Natural killer cell treated with Interleukin-12 subunit alpha and Interleukin-12 subunit beta and Interleukin-15 and Interleukin-18, amount 100 ng/mL, for 72 hours (primary cell): ENCODE data around the gene MSI2. TPM values are rescaled to one million over a fixed set of nuclear protein-coding genes. Genes with fewer than 3 reads are reported as not detected.
"Not testable (repeated sequence)": the region's sequence is repeated elsewhere in the genome, so short reads cannot be mapped to it uniquely, and the experiment has no call there.

ENCODE experiments used
- ATAC-seq, 2 donors: fragments of 150-1000 bp; cut with Tn5 transposase in 1 of 2; sonication (Bioruptor Pico), chemical (Tn5 transposase) in 1 of 2; 2 replicates each; pipeline ENCODE4 v1.10.0; 2021
- DNase-seq: peaks from one replicate; pipeline ENCODE4 v3.0.0; 2022; ENCODE audit warnings: low spot score
- H3K27ac Mint-ChIP-seq, 2 donors: 1 replicate in 1 of 2; 2 replicates in 1 of 2; pipeline ENCODE4 v1.8.0; 2022; ENCODE audit warnings: mixed read lengths in 2 of 2, mild to moderate bottlenecking in 1 of 2, moderate library complexity in 1 of 2
- H3K27me3 Mint-ChIP-seq, 2 donors: 1 replicate in 1 of 2; 2 replicates in 1 of 2; pipeline ENCODE4 v1.8.0; 2022; ENCODE audit warnings: mixed read lengths in 2 of 2
- H3K36me3 Mint-ChIP-seq: one replicate; pipeline ENCODE4 v1.8.0; 2022; ENCODE audit warnings: mixed read lengths
- H3K4me1 Mint-ChIP-seq, 2 donors: 1 replicate in 1 of 2; 2 replicates in 1 of 2; pipeline ENCODE4 v1.8.0; 2022; ENCODE audit warnings: low read depth in 2 of 2, mixed read lengths in 2 of 2, mild to moderate bottlenecking in 1 of 2
- H3K4me3 Mint-ChIP-seq: one replicate; pipeline ENCODE4 v1.8.0; 2022; ENCODE audit warnings: mixed read lengths
- H3K9me3 Mint-ChIP-seq: 2 replicates; pipeline ENCODE4 v1.8.0; 2022; ENCODE audit warnings: mixed read lengths
- total RNA-seq, 2 donors: library from RNA; stranded (reverse); gene quantifications; one replicate each; pipeline ENCODE4 v1.2.3, GENCODE V29; 2022

Gene MSI2
- 100 to 1,000 TPM in 1 of 2 donors, 10 to 100 TPM in 1; 51.3 to 126 TPM for total RNA-seq

DNA sequence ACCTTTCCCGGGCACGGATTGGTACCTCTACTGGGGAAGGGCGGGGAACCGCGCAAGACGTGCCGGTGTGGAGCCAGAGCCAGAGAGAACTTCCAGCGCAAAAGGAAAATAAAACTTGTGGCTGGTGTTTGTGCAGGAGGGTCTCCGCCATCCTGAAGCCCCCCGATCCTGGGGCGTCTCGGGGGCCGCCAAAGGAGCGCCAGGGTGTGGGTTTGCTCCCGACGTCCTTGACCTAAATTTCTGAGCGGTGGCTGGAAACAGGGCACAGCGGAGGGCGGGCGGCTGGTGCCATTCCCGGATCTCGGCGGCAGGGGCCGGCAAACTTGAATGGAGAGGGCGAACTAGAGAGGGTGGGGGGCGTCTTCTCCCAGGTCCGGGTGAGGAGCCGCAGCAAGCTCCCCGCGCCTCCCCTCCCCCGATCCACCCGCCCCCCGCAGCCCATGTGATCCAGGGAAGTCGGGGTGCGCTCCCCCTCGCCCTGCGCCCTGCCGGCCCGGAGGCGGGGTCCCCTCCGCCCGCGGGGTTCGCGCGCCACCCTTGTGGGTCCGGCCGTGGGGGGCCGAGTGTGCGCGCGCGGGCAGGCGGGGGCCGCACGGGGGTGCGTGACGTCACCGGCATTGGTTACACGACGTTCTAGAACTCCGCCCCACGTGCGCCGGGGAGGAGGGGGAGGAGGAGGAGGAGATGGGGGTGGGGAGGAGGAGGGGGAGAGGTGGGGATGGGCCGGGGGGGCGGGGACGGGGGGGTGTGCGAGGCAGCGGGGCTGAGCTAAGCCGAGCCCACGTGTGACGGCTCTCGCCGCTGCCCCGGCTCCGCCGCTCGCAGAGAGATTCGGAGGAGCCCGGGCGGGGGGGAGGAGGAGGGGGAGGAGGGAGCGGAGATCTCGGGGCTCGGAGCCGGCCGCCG is at the start of gene MSI2:
Gene MSI2, plus strand, starts transcription at position 748 of the 906 bp plus-strand sequence. CDS start 220 bp downstream, outside the sequence.
- H3K36me3 Mint-ChIP-seq: peaks cover 7% of the 10 kb centered on the region
- H3K4me1 Mint-ChIP-seq: peaks cover 28 to 29% of the 10 kb centered on the region in 2 donors
- DNase-seq: peak; percentile 91
- H3K27ac Mint-ChIP-seq: peak within 1 kb of the TSS; percentile 89 to 91
- H3K27me3 Mint-ChIP-seq: peaks cover 0 to 3% of the 10 kb centered on the region in 2 donors
- H3K9me3 Mint-ChIP-seq: no peaks in the 10 kb centered on the region
- peak; percentile 92 for ATAC-seq
- H3K4me3 Mint-ChIP-seq: peak within 1 kb of the TSS; percentile 99

DNA sequence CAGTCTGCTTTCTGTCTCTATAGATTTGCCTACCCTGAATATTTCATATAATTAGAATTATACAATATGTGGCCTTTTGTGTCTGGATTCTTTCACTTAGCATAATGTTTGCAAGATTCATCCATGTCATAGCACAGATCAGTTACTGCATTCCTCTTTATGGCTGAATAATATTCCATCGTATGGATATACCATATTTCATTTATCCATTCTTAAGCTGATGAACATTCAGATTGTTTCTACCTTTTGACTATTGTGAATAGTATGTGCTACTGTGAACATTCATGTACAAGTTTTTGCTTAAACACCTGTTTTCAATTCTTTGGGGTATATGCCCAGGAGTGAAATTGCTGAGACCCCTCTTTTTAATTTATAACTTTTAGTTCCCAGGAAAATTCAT is 49.4 kb upstream of the MSI2 start:
- Mint-ChIP-seq H3K4me1 (no peaks in the 10 kb centered on the region), H3K27ac (no peak overlapping the region), H3K9me3 (no peaks in the 10 kb centered on the region), H3K27me3 (peaks cover 25 to 34% of the 10 kb centered on the region in 2 donors), H3K36me3 (peaks cover 6% of the 10 kb centered on the region), H3K4me3 (no peak overlapping the region)
- DNase-seq: no peak
- ATAC-seq: no peak

DNA sequence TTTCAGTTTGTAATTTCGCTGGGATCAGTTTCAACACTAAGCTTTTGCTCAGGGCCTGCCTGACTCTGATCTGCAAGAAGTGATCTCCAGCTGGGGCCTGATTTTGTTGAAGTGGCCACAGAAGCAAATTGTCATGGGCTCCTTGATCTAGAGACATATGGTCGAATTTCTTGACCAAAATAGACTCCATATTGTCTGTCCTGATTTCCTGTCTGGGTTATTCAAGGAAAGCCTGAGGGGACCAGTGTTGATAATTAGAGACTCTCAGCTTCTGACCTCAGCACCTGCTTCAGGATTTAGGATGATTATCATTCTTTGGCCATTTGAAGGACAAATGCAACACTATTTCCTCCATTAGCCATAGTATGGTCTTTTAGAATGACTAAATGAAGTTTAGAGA is 48.9 kb upstream of the MSI2 start:
- no peaks in the 10 kb centered on the region for H3K9me3 Mint-ChIP-seq
- ATAC-seq (no peak), DNase-seq (no peak)
- H3K27me3 Mint-ChIP-seq: peaks cover 25 to 34% of the 10 kb centered on the region in 2 donors
- H3K4me3 Mint-ChIP-seq: no peak overlapping the region
- H3K27ac Mint-ChIP-seq: no peak overlapping the region
- H3K36me3 Mint-ChIP-seq: peaks cover 6% of the 10 kb centered on the region
- no peaks in the 10 kb centered on the region for H3K4me1 Mint-ChIP-seq

DNA sequence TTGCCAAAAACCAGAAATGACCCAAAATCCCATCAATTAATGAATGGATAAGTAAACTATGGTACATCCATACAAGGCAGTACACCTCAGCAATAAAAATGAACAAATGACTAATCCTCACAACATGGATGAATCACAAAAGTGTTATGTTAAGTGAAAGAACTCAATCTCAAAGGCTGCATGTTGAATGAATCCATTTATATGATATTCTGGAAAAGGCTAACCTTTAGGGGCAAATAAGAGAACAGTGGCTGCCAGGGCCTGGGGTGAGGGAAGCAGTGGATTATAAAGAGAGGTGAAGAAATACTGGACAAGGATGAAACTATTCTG is 46.1 kb upstream of the MSI2 start:
- DNase-seq: no peak
- Mint-ChIP-seq H3K36me3 (peaks cover 6% of the 10 kb centered on the region), H3K4me1 (no peaks in the 10 kb centered on the region), H3K27ac (no peak overlapping the region), H3K4me3 (no peak overlapping the region), H3K9me3 (no peaks in the 10 kb centered on the region), H3K27me3 (peaks cover 28 to 43% of the 10 kb centered on the region in 2 donors)
- ATAC-seq: no peak

DNA sequence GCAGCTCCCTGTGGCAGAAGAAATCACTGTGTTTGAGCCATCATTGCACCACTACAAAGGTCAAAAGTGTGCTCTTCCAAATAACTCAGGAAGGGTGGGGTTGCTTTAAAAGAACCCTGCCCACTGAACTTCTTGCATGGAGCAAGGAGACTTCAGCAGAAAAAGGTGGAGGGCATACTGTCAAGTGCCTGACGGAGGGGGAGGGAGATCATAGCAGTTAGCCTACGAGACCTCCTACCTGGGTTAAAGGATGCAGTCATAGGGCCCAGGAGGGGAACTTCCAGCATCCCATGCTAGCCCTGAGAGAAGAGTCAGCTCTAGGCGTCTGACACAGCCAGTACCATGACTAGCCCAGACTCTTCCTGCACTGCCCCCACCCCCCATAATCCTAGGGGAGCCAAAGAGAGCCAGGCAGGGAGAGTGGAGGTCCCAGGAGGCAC is 45.3 kb upstream of the MSI2 start:
- H3K9me3 Mint-ChIP-seq: no peaks in the 10 kb centered on the region
- DNase-seq: no peak
- no peak overlapping the region for H3K27ac Mint-ChIP-seq
- H3K36me3 Mint-ChIP-seq: peaks cover 6% of the 10 kb centered on the region
- H3K4me1 Mint-ChIP-seq: no peaks in the 10 kb centered on the region
- no peak overlapping the region for H3K4me3 Mint-ChIP-seq
- peaks cover 31 to 50% of the 10 kb centered on the region in 2 donors for H3K27me3 Mint-ChIP-seq
- ATAC-seq: no peak

DNA sequence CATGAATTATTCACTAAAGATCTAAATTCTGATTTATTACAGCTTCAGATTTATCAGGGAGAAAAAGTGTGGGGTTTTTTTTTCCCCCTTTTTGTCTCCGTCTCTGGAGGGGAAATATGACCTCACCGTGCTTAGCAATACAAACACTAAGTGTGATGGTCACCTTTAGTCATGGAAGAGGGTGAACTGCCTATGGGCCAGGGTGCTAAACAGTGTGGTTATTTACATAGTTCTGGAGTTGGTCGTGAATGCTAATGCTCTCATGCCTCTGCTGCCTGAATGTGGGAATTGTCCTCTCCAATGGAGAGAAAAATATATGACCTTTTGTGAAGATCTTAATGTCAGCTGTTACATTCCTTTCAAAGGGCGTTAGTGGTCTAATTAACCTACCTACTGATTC is 44.8 kb upstream of the MSI2 start:
- DNase-seq (no peak), ATAC-seq (no peak)
- Mint-ChIP-seq H3K27me3 (peaks cover 30 to 50% of the 10 kb centered on the region in 2 donors), H3K27ac (no peak overlapping the region), H3K4me3 (no peak overlapping the region), H3K36me3 (peaks cover 6% of the 10 kb centered on the region), H3K9me3 (no peaks in the 10 kb centered on the region), H3K4me1 (no peaks in the 10 kb centered on the region)

DNA sequence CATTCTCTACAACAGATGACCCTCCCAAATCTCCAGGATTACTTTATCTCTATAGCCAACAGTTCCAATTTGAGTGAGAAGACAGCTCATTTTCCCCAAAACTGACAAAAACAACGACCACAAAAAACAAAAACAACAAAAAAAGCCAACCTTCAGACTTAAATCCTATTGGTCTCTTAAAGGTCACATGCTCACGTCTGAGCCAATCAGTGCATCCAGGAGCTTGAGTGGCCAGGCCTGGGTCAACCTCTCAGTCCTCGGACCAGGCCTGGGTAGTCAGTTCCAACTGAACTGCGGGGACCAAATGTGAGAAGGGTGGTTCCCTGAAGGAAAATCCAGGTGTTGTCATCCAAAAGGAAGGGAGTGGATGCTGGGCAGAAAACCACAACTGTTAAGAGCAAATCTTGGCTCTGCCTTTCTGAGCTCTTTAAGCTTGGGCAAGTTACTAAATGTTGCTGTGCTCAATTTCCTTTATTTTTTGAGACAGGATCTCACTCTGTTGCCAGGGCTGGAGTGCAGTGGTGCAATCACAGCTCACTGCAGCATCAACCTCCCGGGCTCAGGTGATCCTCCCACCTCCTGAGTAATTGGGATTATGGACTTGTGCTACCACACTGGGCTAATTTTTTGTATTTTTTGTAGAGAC is 43.0 kb upstream of the MSI2 start:
- Mint-ChIP-seq H3K36me3 (peaks cover 1% of the 10 kb centered on the region), H3K27me3 (peaks cover 30 to 45% of the 10 kb centered on the region in 2 donors), H3K4me1 (no peaks in the 10 kb centered on the region), H3K4me3 (no peak overlapping the region), H3K9me3 (no peaks in the 10 kb centered on the region), H3K27ac (no peak overlapping the region)
- DNase-seq (no peak), ATAC-seq (no peak)

DNA sequence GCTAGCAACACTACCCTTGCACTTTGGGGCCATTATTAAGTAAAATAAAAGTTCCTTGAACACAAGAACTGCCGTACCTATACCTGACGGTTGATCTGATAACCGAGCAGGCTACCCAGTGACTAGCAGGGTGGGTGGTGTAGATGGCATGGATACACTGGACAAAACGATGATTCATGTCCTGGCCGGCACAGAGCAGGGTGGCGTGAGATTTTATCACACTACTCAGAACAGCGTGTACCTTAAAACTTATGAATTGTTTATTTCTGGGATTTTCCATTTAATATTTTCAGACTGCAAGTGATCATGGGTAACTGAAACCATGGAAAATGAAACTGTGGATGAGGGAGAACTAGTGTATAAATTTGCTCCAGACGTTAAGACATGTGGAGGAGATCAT is 41.0 kb upstream of the MSI2 start:
- ATAC-seq (no peak), DNase-seq (no peak)
- Mint-ChIP-seq H3K9me3 (no peaks in the 10 kb centered on the region), H3K27me3 (peaks cover 26 to 42% of the 10 kb centered on the region in 2 donors), H3K36me3 (no peaks in the 10 kb centered on the region), H3K27ac (no peak overlapping the region), H3K4me1 (no peaks in the 10 kb centered on the region), H3K4me3 (no peak overlapping the region)

DNA sequence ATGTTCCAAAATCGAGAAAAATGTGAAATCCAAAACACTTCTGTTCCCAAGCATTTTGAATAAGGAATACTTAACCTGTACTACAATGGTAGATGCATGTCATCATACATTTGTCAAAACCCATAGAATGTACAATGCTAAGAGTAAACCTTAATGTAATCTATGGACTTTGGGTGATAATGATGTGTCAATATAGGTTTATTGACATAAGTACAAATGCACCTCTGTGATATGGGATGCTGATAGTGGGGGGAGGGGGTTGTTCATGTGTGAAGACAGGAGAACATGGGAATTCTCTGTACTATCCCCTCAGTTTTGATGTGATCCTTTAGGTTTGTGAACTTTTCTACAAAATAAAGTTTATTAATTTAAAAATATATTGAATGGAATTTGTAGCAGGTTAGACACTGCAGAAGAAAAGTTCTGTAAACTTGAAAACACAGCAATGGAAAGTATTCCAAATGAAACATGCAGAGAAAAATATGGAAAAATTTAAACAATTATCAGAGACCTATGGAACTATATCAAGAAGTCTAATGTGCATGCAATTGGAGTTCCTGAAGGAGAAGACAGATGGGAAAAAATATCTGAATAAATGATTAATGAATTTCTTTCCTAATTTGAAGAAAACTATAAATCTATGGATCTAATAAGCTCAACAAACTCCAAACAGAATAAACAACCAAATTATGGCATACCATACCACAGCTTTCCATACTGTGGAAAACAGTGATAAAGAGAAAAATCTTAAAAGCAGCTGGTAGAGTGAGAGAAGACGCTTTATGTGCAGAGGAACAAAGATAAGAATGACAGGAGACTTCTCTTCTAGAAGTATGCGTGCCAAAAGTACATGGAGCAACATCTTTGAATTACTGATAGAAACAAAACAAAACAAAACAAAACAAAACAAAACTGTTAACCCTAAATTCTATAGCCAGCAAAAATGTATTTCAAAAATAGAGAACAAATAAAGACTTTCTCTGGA is 34.7 kb upstream of the MSI2 start:
- no peak for ATAC-seq
- Mint-ChIP-seq H3K9me3 (no peaks in the 10 kb centered on the region), H3K27me3 (peaks cover 11 to 28% of the 10 kb centered on the region in 2 donors), H3K36me3 (no peaks in the 10 kb centered on the region), H3K4me1 (no peaks in the 10 kb centered on the region), H3K27ac (no peak overlapping the region), H3K4me3 (no peak overlapping the region)
- no peak for DNase-seq

DNA sequence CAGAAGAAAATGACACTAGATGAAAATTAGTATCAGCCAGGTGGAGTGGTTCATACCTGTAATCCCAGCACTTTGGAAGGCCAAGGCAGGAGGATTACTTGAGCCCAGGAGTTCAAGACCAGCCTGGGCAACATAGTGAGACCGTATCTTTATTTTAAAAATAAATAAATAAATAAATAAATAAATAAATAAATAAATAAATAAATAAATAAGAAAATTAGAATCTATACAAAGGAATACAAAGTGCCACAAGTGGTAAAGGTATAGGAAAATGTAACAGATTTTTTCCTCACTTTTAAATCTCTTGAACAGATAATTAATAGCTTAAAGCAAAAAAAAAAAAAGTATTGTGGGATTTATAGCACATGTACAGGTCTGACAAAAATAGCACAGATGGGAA is 33.9 kb upstream of the MSI2 start:
- not testable (repeated sequence) for ATAC-seq, H3K27ac Mint-ChIP-seq, DNase-seq, H3K36me3 Mint-ChIP-seq, H3K4me3 Mint-ChIP-seq, H3K4me1 Mint-ChIP-seq, H3K9me3 Mint-ChIP-seq
- peaks cover 15 to 36% of the 10 kb centered on the region in 2 donors for H3K27me3 Mint-ChIP-seq

DNA sequence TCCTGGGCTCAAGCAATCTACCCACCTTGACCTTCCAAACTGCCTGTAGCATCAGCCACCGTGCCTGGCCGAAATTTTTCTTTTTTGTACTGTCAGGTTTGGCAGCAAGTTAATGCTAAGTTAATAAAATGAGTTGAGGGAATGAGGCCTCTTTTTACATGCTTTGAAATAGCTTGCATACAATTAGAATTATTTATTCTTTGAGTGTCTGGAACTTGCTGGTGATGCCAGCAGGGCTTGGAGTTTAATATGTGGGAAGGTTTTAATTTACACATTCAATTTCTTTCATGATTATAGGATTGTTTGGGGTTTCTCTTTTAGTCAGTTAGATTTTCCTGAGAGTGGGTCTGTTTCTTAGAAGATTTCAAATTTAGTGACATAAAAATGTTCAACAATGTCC is 31.2 kb upstream of the MSI2 start:
- ATAC-seq: no peak
- Mint-ChIP-seq H3K27me3 (peaks cover 23 to 36% of the 10 kb centered on the region in 2 donors), H3K4me1 (no peaks in the 10 kb centered on the region)

DNA sequence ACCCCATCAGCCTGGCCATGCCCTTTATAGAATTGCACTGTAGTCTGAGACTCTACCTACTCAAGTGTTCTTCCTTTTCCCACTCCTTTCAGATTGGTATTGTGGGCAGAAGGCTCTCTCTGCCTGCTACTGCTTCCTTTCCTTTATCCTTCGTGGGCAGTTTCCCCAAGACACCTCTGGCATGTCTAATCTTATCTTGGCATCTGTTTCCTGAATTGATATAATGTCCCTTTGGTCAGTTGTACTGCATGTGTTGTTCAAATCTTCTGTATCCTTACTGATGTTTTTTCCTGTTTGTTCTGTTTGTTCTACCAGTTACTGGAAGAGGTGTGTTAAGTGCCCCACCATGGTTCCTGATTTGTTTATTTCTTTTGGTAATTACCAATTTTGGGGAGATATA is 29.5 kb upstream of the MSI2 start:
- H3K27ac Mint-ChIP-seq: no peak overlapping the region
- peaks cover 27 to 44% of the 10 kb centered on the region in 2 donors for H3K27me3 Mint-ChIP-seq
- H3K36me3 Mint-ChIP-seq: no peaks in the 10 kb centered on the region
- no peaks in the 10 kb centered on the region for H3K4me1 Mint-ChIP-seq
- no peaks in the 10 kb centered on the region for H3K9me3 Mint-ChIP-seq
- ATAC-seq: no peak
- DNase-seq: no peak
- no peak overlapping the region for H3K4me3 Mint-ChIP-seq

More for the DNA sequence above, 31.2 kb upstream of the MSI2 start:
- Mint-ChIP-seq H3K27ac (no peak overlapping the region), H3K4me3 (no peak overlapping the region), H3K36me3 (no peaks in the 10 kb centered on the region), H3K9me3 (no peaks in the 10 kb centered on the region)
- DNase-seq: no peak

DNA sequence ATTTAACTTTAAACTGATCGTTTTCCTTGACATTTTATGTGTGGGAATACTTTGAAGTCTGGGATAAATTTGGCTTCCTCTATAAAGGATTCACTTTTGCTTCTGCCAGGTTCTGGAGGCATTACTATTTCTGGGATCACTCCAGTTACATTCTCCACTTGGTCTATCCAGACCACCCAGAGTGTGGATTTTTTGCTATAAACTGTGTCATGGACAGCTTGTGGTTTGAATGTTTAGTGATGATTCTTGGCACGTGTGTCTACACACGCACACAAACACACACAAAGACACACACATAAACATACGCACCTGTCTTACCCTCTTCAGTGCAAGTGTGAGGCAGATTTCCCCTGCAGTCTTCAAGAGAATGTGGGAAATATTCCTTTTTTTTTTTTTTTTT is 27.4 kb upstream of the MSI2 start:
- Mint-ChIP-seq H3K27ac (no peak overlapping the region), H3K27me3 (peaks cover 35 to 60% of the 10 kb centered on the region in 2 donors)
- ATAC-seq: no peak

More for the DNA sequence above, 27.4 kb upstream of the MSI2 start:
- H3K9me3 Mint-ChIP-seq: no peaks in the 10 kb centered on the region
- no peak for DNase-seq
- no peaks in the 10 kb centered on the region for H3K36me3 Mint-ChIP-seq
- no peaks in the 10 kb centered on the region for H3K4me1 Mint-ChIP-seq
- H3K4me3 Mint-ChIP-seq: no peak overlapping the region
